ENCODE measurements around the gene RXFP1.

RXFP1 gene

GRCh38 chr4:158667651-158668198 lies 146.0 kb downstream of the RXFP1 start:
- Mint-ChIP-seq H3K27ac (no peak overlapping the region), H3K4me3 (no peak overlapping the region), H3K36me3 (peaks cover 46% of the 10 kb centered on the region), H3K9me3 (no peaks in the 10 kb centered on the region), H3K4me1 (peaks cover 14% of the 10 kb centered on the region)
- ATAC-seq (no peak), DNase-seq (ENCODE audit: low spot score in 2 of 2) (no peak)

GRCh38 chr4:158669310-158669709 lies 147.6 kb downstream of the RXFP1 start:
- H3K4me1 Mint-ChIP-seq, result peaks cover 7% of the 10 kb centered on the region
- H3K9me3 Mint-ChIP-seq, result no peaks in the 10 kb centered on the region
- ATAC-seq (no peak), DNase-seq (ENCODE audit: low spot score in 2 of 2) (no peak)
- no peak overlapping the region for H3K4me3 Mint-ChIP-seq
- peaks cover 46% of the 10 kb centered on the region for H3K36me3 Mint-ChIP-seq
- H3K27ac Mint-ChIP-seq, result no peak overlapping the region

- peak; percentile 53 for ATAC-seq
- H3K27ac Mint-ChIP-seq, result peak overlapping the region; percentile 96
- peak overlapping the region; percentile 92 for H3K4me3 Mint-ChIP-seq
- H3K36me3 Mint-ChIP-seq, result peaks cover 46% of the 10 kb centered on the region
- DNase-seq (ENCODE audit: low spot score in 2 of 2), result peak; percentile 40 to 85
- no peaks in the 10 kb centered on the region for H3K9me3 Mint-ChIP-seq
- peaks cover 13% of the 10 kb centered on the region for H3K4me1 Mint-ChIP-seq
These were observed 149.4 kb downstream of the RXFP1 start for GRCh38 chr4:158670975-158671664.

- no peak for DNase-seq (ENCODE audit: low spot score in 2 of 2)
- ATAC-seq, result no peak
- H3K4me3 Mint-ChIP-seq, result peak within 1 kb of the TSS; percentile 92
- no peaks in the 10 kb centered on the region for H3K9me3 Mint-ChIP-seq
- H3K27ac Mint-ChIP-seq, result peak within 1 kb of the TSS; percentile 96
- peaks cover 43% of the 10 kb centered on the region for H3K36me3 Mint-ChIP-seq
- peaks cover 14% of the 10 kb centered on the region for H3K4me1 Mint-ChIP-seq
These were observed 149.9 kb downstream of the RXFP1 start, which contains the start of gene C4orf46 for GRCh38 chr4:158671665-158671914. Gene C4orf46 (minus strand): TSS chr4:158671887. CDS start chr4:158671801, 86 bp downstream.

- Mint-ChIP-seq H3K27ac (peak within 1 kb of the TSS; percentile 96), H3K4me1 (peaks cover 14% of the 10 kb centered on the region), H3K9me3 (no peaks in the 10 kb centered on the region), H3K4me3 (peak within 1 kb of the TSS; percentile 92), H3K36me3 (peaks cover 37% of the 10 kb centered on the region)
- peak; percentile 85 to 98 for DNase-seq (ENCODE audit: low spot score in 2 of 2)
- ATAC-seq, result peak; percentile 91
These were observed 150.5 kb downstream of the RXFP1 start, which contains the start of gene ETFDH for GRCh38 chr4:158671915-158672806. Gene ETFDH (plus strand): TSS chr4:158672296. CDS start chr4:158672457, 161 bp downstream.

- ATAC-seq, result no peak
- peaks cover 22% of the 10 kb centered on the region for H3K36me3 Mint-ChIP-seq
- no peaks in the 10 kb centered on the region for H3K9me3 Mint-ChIP-seq
- no peak overlapping the region for H3K27ac Mint-ChIP-seq
- peak overlapping the region; percentile 92 for H3K4me3 Mint-ChIP-seq
- no peak for DNase-seq (ENCODE audit: low spot score in 2 of 2)
- peaks cover 14% of the 10 kb centered on the region for H3K4me1 Mint-ChIP-seq
These were observed 152.0 kb downstream of the RXFP1 start for GRCh38 chr4:158673633-158674032.

- ATAC-seq (no peak), DNase-seq (ENCODE audit: low spot score in 2 of 2) (no peak)
- Mint-ChIP-seq H3K9me3 (no peaks in the 10 kb centered on the region), H3K4me3 (no peak overlapping the region), H3K36me3 (peaks cover 19% of the 10 kb centered on the region), H3K27ac (no peak overlapping the region), H3K4me1 (peaks cover 7% of the 10 kb centered on the region)
These were observed 154.4 kb downstream of the RXFP1 start for GRCh38 chr4:158676076-158676475.

- Mint-ChIP-seq H3K36me3 (peaks cover 26% of the 10 kb centered on the region), H3K4me3 (no peak overlapping the region), H3K9me3 (no peaks in the 10 kb centered on the region), H3K4me1 (peaks cover 7% of the 10 kb centered on the region), H3K27ac (no peak overlapping the region)
- no peak for ATAC-seq
- DNase-seq (ENCODE audit: low spot score in 2 of 2), result no peak
These were observed 157.1 kb downstream of the RXFP1 start for GRCh38 chr4:158678767-158679166.

GRCh38 chr4:158681629-158682028 lies 159.9 kb downstream of the RXFP1 start:
- Mint-ChIP-seq H3K4me3 (no peak overlapping the region), H3K9me3 (no peaks in the 10 kb centered on the region), H3K27ac (no peak overlapping the region), H3K36me3 (peaks cover 26% of the 10 kb centered on the region), H3K4me1 (no peaks in the 10 kb centered on the region)
- ATAC-seq (no peak), DNase-seq (ENCODE audit: low spot score in 2 of 2) (no peak)

GRCh38 chr4:158682066-158682465 lies 160.4 kb downstream of the RXFP1 start:
- ATAC-seq (no peak), DNase-seq (ENCODE audit: low spot score in 2 of 2) (no peak)
- H3K4me1 Mint-ChIP-seq, result no peaks in the 10 kb centered on the region
- H3K9me3 Mint-ChIP-seq, result no peaks in the 10 kb centered on the region
- no peak overlapping the region for H3K27ac Mint-ChIP-seq
- no peak overlapping the region for H3K4me3 Mint-ChIP-seq
- H3K36me3 Mint-ChIP-seq, result peaks cover 26% of the 10 kb centered on the region

GRCh38 chr4:158688813-158689212 lies 167.1 kb downstream of the RXFP1 start:
- DNase-seq (ENCODE audit: low spot score in 2 of 2), result no peak
- no peaks in the 10 kb centered on the region for H3K9me3 Mint-ChIP-seq
- H3K4me1 Mint-ChIP-seq, result no peaks in the 10 kb centered on the region
- no peak overlapping the region for H3K27ac Mint-ChIP-seq
- H3K4me3 Mint-ChIP-seq, result no peak overlapping the region
- peaks cover 14% of the 10 kb centered on the region for H3K36me3 Mint-ChIP-seq
- ATAC-seq, result no peak

All from stimulated activated effector memory CD8-positive, alpha-beta T cell treated with anti-CD3 and anti-CD28 coated beads, Interleukin-12 subunit alpha, Interleukin-12 subunit beta, amount 100 ng/mL, for 72 hours (primary cell).